ENCODE results near the gene FYN. TPM values are rescaled to one million over a fixed set of nuclear protein-coding genes. Genes with fewer than 3 reads are reported as not detected.

FYN gene
- polyA plus RNA-seq, 3 donors, result 88.4 to 149 (median 114) TPM

GRCh38 chr6:111648100-111648499 lies 225.2 kb downstream of the FYN start:
- H3K27ac Mint-ChIP-seq, result no peak overlapping the region
- intact Hi-C loops (cut with micrococcal nuclease), result no loop called here
- H3K4me2 ChIP-seq (replicated peaks; ENCODE audit: extremely low read depth, low read length, poor library complexity, severe bottlenecking), result no peak overlapping the region
- H3K27me3 ChIP-seq (ENCODE audit: control insufficient read depth in 2 of 2, insufficient read depth in 2 of 2, low read length in 2 of 2), result no peaks in the 10 kb centered on the region
- peaks cover 12 to 13% of the 10 kb centered on the region in 2 donors for H3K36me3 Mint-ChIP-seq
- H3K27me3 Mint-ChIP-seq (ENCODE audit: low read depth in 3 of 3), result peaks cover 0 to 3% (median 2%) of the 10 kb centered on the region in 3 donors
- H3K36me3 ChIP-seq (replicated peaks in 1 of 2; ENCODE audit: control insufficient read depth in 1 of 2, insufficient read depth in 2 of 2, low read length in 2 of 2), result no peaks in the 10 kb centered on the region
- H2AFZ ChIP-seq (ENCODE audit: insufficient read depth, low read depth, low read length, poor library complexity, severe bottlenecking), result no peak overlapping the region
- H3K4me3 Mint-ChIP-seq, result no peak overlapping the region
- H4K20me1 ChIP-seq (ENCODE audit: insufficient read depth, low read length), result no peaks in the 10 kb centered on the region
- DNase-seq, result no peak
- WGBS (ENCODE audit: insufficient coverage), result 98% methylated on average over 4 of the region's 5 CpGs
- no peak overlapping the region for H3K9ac ChIP-seq (ENCODE audit: insufficient read depth, low read length, poor library complexity, severe bottlenecking)
- no peaks in the 10 kb centered on the region for H3K9me3 ChIP-seq (replicated peaks in 1 of 2; ENCODE audit: control insufficient read depth in 1 of 2, insufficient read depth in 1 of 2, low read length in 2 of 2)
- no peaks in the 10 kb centered on the region for H3K79me2 ChIP-seq (ENCODE audit: insufficient read depth, low read length)
- H3K27ac ChIP-seq (ENCODE audit: low read depth in 1 of 2, low read length in 2 of 2), result no peak overlapping the region
- no peak overlapping the region for H3K4me3 ChIP-seq (replicated peaks in 1 of 3; ENCODE audit: low read depth in 2 of 3, low read length in 3 of 3)
- H3K9me3 Mint-ChIP-seq, result peaks cover 0 to 2% (median 0%) of the 10 kb centered on the region in 7 donors
- no peaks in the 10 kb centered on the region for H3K4me1 ChIP-seq (ENCODE audit: control insufficient read depth in 1 of 2, insufficient read depth in 2 of 2, low read length in 2 of 2)
- TF ChIP-seq CTCF (IDR thresholded peaks at IDR 0.05), result no peak
- H3K4me1 Mint-ChIP-seq, result peaks cover 3% of the 10 kb centered on the region

GRCh38 chr6:111646942-111647341 lies 226.3 kb downstream of the FYN start:
- H3K4me1 Mint-ChIP-seq, result peaks cover 7% of the 10 kb centered on the region
- no peaks in the 10 kb centered on the region for H3K79me2 ChIP-seq (ENCODE audit: insufficient read depth, low read length)
- H3K36me3 Mint-ChIP-seq, result peaks cover 12 to 13% of the 10 kb centered on the region in 2 donors
- H3K27me3 ChIP-seq (ENCODE audit: control insufficient read depth in 2 of 2, insufficient read depth in 2 of 2, low read length in 2 of 2), result no peaks in the 10 kb centered on the region
- H3K27ac Mint-ChIP-seq, result peak overlapping the region in 1 of 7 donors; percentile 14
- no peaks in the 10 kb centered on the region for H3K4me1 ChIP-seq (ENCODE audit: control insufficient read depth in 1 of 2, insufficient read depth in 2 of 2, low read length in 2 of 2)
- H3K36me3 ChIP-seq (replicated peaks in 1 of 2; ENCODE audit: control insufficient read depth in 1 of 2, insufficient read depth in 2 of 2, low read length in 2 of 2), result no peaks in the 10 kb centered on the region
- H3K4me3 Mint-ChIP-seq, result no peak overlapping the region
- no peak overlapping the region for H3K4me2 ChIP-seq (replicated peaks; ENCODE audit: extremely low read depth, low read length, poor library complexity, severe bottlenecking)
- H3K9me3 ChIP-seq (replicated peaks in 1 of 2; ENCODE audit: control insufficient read depth in 1 of 2, insufficient read depth in 1 of 2, low read length in 2 of 2), result no peaks in the 10 kb centered on the region
- H3K27me3 Mint-ChIP-seq (ENCODE audit: low read depth in 3 of 3), result peaks cover 0 to 3% (median 2%) of the 10 kb centered on the region in 3 donors
- intact Hi-C loops (cut with micrococcal nuclease), result no loop called here
- no peak overlapping the region for H3K4me3 ChIP-seq (replicated peaks in 1 of 3; ENCODE audit: low read depth in 2 of 3, low read length in 3 of 3)
- H3K9ac ChIP-seq (ENCODE audit: insufficient read depth, low read length, poor library complexity, severe bottlenecking), result no peak overlapping the region
- H2AFZ ChIP-seq (ENCODE audit: insufficient read depth, low read depth, low read length, poor library complexity, severe bottlenecking), result no peak overlapping the region
- DNase-seq, result no peak
- WGBS (ENCODE audit: insufficient coverage), result 97% methylated on average over 3 of the region's 8 CpGs
- peaks cover 0 to 2% (median 0%) of the 10 kb centered on the region in 7 donors for H3K9me3 Mint-ChIP-seq
- no peaks in the 10 kb centered on the region for H4K20me1 ChIP-seq (ENCODE audit: insufficient read depth, low read length)
- TF ChIP-seq CTCF (IDR thresholded peaks at IDR 0.05), result no peak
- no peak overlapping the region for H3K27ac ChIP-seq (ENCODE audit: low read depth in 1 of 2, low read length in 2 of 2)

All from CD14-positive monocyte (primary cell).